ENCODE results near the gene COLEC11.
"Not testable (repeated sequence)": the region's sequence is repeated elsewhere in the genome, so short reads cannot be mapped to it uniquely, and the experiment has no call there.

The COLEC11 gene

GRCh38 chr2:3618367-3618766 lies 23.5 kb downstream of the COLEC11 start:
- Mint-ChIP-seq H3K36me3 (ENCODE audit: low read depth) (peaks cover 8% of the 10 kb centered on the region), H3K27ac (no peak overlapping the region), H3K9me3 (peaks cover 67% of the 10 kb centered on the region), H3K4me3 (no peak overlapping the region), H3K27me3 (ENCODE audit: low read depth, poor library complexity) (peaks cover 13% of the 10 kb centered on the region), H3K4me1 (no peaks in the 10 kb centered on the region)
- no peak for TF ChIP-seq CTCF (IDR thresholded peaks at IDR 0.05)
- no peak for DNase-seq

- DNase-seq = no peak
- Mint-ChIP-seq H3K4me3 (no peak overlapping the region), H3K9me3 (peaks cover 65% of the 10 kb centered on the region), H3K36me3 (ENCODE audit: low read depth) (peaks cover 8% of the 10 kb centered on the region), H3K4me1 (no peaks in the 10 kb centered on the region), H3K27me3 (ENCODE audit: low read depth, poor library complexity) (peaks cover 13% of the 10 kb centered on the region), H3K27ac (no peak overlapping the region)
- no peak for TF ChIP-seq CTCF (IDR thresholded peaks at IDR 0.05)
These were observed 24.1 kb downstream of the COLEC11 start for GRCh38 chr2:3619033-3619432.

GRCh38 chr2:3619661-3620060 lies 24.7 kb downstream of the COLEC11 start:
- not testable (repeated sequence) for H3K4me1 Mint-ChIP-seq; DNase-seq; H3K36me3 Mint-ChIP-seq (ENCODE audit: low read depth); H3K4me3 Mint-ChIP-seq; H3K27ac Mint-ChIP-seq
- Mint-ChIP-seq H3K27me3 (ENCODE audit: low read depth, poor library complexity) (peaks cover 16% of the 10 kb centered on the region), H3K9me3 (peaks cover 59% of the 10 kb centered on the region)

GRCh38 chr2:3620834-3621233 lies 25.9 kb downstream of the COLEC11 start:
- peaks cover 8% of the 10 kb centered on the region for H3K36me3 Mint-ChIP-seq (ENCODE audit: low read depth)
- H3K4me1 Mint-ChIP-seq = no peaks in the 10 kb centered on the region
- H3K27ac Mint-ChIP-seq = no peak overlapping the region

GRCh38 chr2:3622967-3623366 lies 28.1 kb downstream of the COLEC11 start:
- Mint-ChIP-seq H3K27ac (no peak overlapping the region), H3K9me3 (peaks cover 33% of the 10 kb centered on the region), H3K36me3 (ENCODE audit: low read depth) (peaks cover 3% of the 10 kb centered on the region), H3K4me1 (no peaks in the 10 kb centered on the region), H3K27me3 (ENCODE audit: low read depth, poor library complexity) (peaks cover 17% of the 10 kb centered on the region), H3K4me3 (no peak overlapping the region)
- TF ChIP-seq CTCF (IDR thresholded peaks at IDR 0.05) = no peak
- DNase-seq = no peak

More at GRCh38 chr2:3620834-3621233, 25.9 kb downstream of the COLEC11 start:
- TF ChIP-seq CTCF (IDR thresholded peaks at IDR 0.05) = no peak
- no peak for DNase-seq
- peaks cover 17% of the 10 kb centered on the region for H3K27me3 Mint-ChIP-seq (ENCODE audit: low read depth, poor library complexity)
- peaks cover 50% of the 10 kb centered on the region for H3K9me3 Mint-ChIP-seq
- no peak overlapping the region for H3K4me3 Mint-ChIP-seq

- H3K4me1 Mint-ChIP-seq = no peaks in the 10 kb centered on the region
- DNase-seq = no peak
- no peak for TF ChIP-seq CTCF (IDR thresholded peaks at IDR 0.05)
- H3K36me3 Mint-ChIP-seq (ENCODE audit: low read depth) = no peaks in the 10 kb centered on the region
- H3K9me3 Mint-ChIP-seq = peaks cover 26% of the 10 kb centered on the region
- H3K27me3 Mint-ChIP-seq (ENCODE audit: low read depth, poor library complexity) = peaks cover 15% of the 10 kb centered on the region
- H3K27ac Mint-ChIP-seq = no peak overlapping the region
- no peak overlapping the region for H3K4me3 Mint-ChIP-seq
These were observed 29.3 kb downstream of the COLEC11 start for GRCh38 chr2:3624059-3624794.

Data from nephron progenitor cell (in vitro differentiated cells).